IMR-90 (cell line): ENCODE results near the gene ATP1A2. TPM values are rescaled to one million over a fixed set of nuclear protein-coding genes. Genes with fewer than 3 reads are reported as not detected.

Experiments
- ATAC-seq: fragments of 200-7000 bp; cut with Tn5 transposase; 2 replicates; pipeline ENCODE4 v1.9.1; 2020; ENCODE audit warnings: low read depth, mild to moderate bottlenecking, moderate library complexity
- BruUV-seq: library from RNA; stranded (reverse); fragments of 400-500 nt; replicated peaks from 2 replicates; lab custom pipeline; 2021; lab: Mats Ljungman, UMichigan
- CTCF ChIA-PET: fragments of 300-600 bp; formaldehyde crosslinking; extraction: SDS; loops from one replicate; lab custom pipeline; 2021; ENCODE audit warnings: antibody characterized with exemption; lab: Yijun Ruan, JAX
- POLR2A ChIA-PET: fragments of 300-600 bp; sonication (Branson Sonifier 250); formaldehyde crosslinking; loops from one replicate; lab custom pipeline; 2022; ENCODE audit warnings: antibody characterized with exemption; ENCODE audit not compliant: unreplicated experiment; lab: Charles Lee
- DNase-seq: peaks from one replicate; pipeline ENCODE4 v3.0.0; 2013
- H2AFZ ChIP-seq: replicated peaks from 2 replicates; pipeline ENCODE3; 2013; ENCODE audit warnings: low read length, mild to moderate bottlenecking; ENCODE audit not compliant: poor library complexity
- H2AK5ac ChIP-seq: 2 replicates; pipeline ENCODE4 v1.6.1; 2013; ENCODE audit warnings: low read depth, low read length, inconsistent platforms
- H2AK9ac ChIP-seq: replicated peaks from 2 replicates; pipeline ENCODE3; 2013; ENCODE audit warnings: mild to moderate bottlenecking, low read depth, low read length, moderate library complexity; ENCODE audit not compliant: poor library complexity
- H2BK120ac ChIP-seq: 2 replicates; pipeline ENCODE4 v1.6.1; 2013; ENCODE audit warnings: low read depth, low read length, inconsistent platforms
- H2BK15ac ChIP-seq: 3 replicates; pipeline ENCODE4 v1.6.1; 2013; ENCODE audit warnings: low read depth, low read length, inconsistent platforms
- H2BK20ac ChIP-seq: 2 replicates; pipeline ENCODE4 v1.6.1; 2013; ENCODE audit warnings: low read depth, mild to moderate bottlenecking, inconsistent platforms, low read length, moderate library complexity
- H2BK5ac ChIP-seq: 2 replicates; pipeline ENCODE4 v1.6.1; 2013; ENCODE audit warnings: mild to moderate bottlenecking, low read depth, low read length, inconsistent platforms; ENCODE audit not compliant: poor library complexity, severe bottlenecking
- H3K14ac ChIP-seq: replicated peaks from 2 replicates; pipeline ENCODE4 v1.6.1; 2013; ENCODE audit warnings: low read depth, low read length, inconsistent platforms
- H3K18ac ChIP-seq: 2 replicates; pipeline ENCODE4 v1.6.1; 2013; ENCODE audit warnings: low read depth, low read length, control low read depth
- H3K23ac ChIP-seq: 2 replicates; pipeline ENCODE4 v1.6.1; 2013; ENCODE audit warnings: low read depth, low read length, inconsistent platforms
- H3K27ac ChIP-seq: 2 replicates; pipeline ENCODE4 v1.5.1; 2013; ENCODE audit warnings: mild to moderate bottlenecking, control low read depth, low read length; ENCODE audit not compliant: insufficient read depth
- H3K27me3 ChIP-seq: 2 replicates; pipeline ENCODE4 v1.6.1; 2013; ENCODE audit warnings: low read length; ENCODE audit not compliant: control insufficient read depth, insufficient read depth
- H3K36me3 ChIP-seq: 2 replicates; pipeline ENCODE4 v1.6.1; 2013; ENCODE audit warnings: low read length, mixed read lengths; ENCODE audit not compliant: control insufficient read depth, insufficient read depth
- H3K4ac ChIP-seq: 2 replicates; pipeline ENCODE4 v1.6.1; 2013; ENCODE audit warnings: low read depth, low read length, inconsistent platforms
- H3K4me1 ChIP-seq: 2 replicates; pipeline ENCODE4 v1.6.1; 2013; ENCODE audit warnings: low read length, mixed read lengths; ENCODE audit not compliant: control insufficient read depth, insufficient read depth
- H3K4me2 ChIP-seq: 2 replicates; pipeline ENCODE4 v1.6.1; 2013; ENCODE audit warnings: low read depth, mild to moderate bottlenecking, control low read depth, low read length, moderate library complexity
- H3K4me3 ChIP-seq: 2 replicates; pipeline ENCODE4 v1.5.1; 2013; ENCODE audit warnings: low read depth, mild to moderate bottlenecking, control low read depth, low read length, moderate library complexity; ENCODE audit not compliant: insufficient read depth
- H3K56ac ChIP-seq: 2 replicates; pipeline ENCODE4 v1.6.1; 2013; ENCODE audit warnings: low read length, inconsistent platforms; ENCODE audit not compliant: insufficient read depth; ENCODE audit errors: extremely low read depth
- H3K79me1 ChIP-seq, 2 experiments: 2 replicates each; pipeline ENCODE4 v1.6.1; 2013; ENCODE audit warnings: low read length in 2 of 2, inconsistent platforms in 1 of 2, low read depth in 1 of 2
- H3K9ac ChIP-seq: 2 replicates; pipeline ENCODE4 v1.6.1; 2013; ENCODE audit warnings: low read depth, low read length, control low read depth
- H3K9me1 ChIP-seq: 2 replicates; pipeline ENCODE4 v1.6.1; 2013; ENCODE audit warnings: low read length, inconsistent platforms; ENCODE audit not compliant: insufficient read depth
- H3K9me3 ChIP-seq: 2 replicates; pipeline ENCODE4 v1.6.1; 2013; ENCODE audit warnings: low read length; ENCODE audit not compliant: control insufficient read depth, insufficient read depth
- H4K20me1 ChIP-seq: 2 replicates; pipeline ENCODE4 v1.6.1; 2013; ENCODE audit warnings: low read length, inconsistent platforms; ENCODE audit not compliant: insufficient read depth
- H4K5ac ChIP-seq: 2 replicates; pipeline ENCODE4 v1.6.1; 2013; ENCODE audit warnings: mild to moderate bottlenecking, low read depth, low read length, control low read depth
- H4K8ac ChIP-seq, 2 experiments: 2 replicates each; pipeline ENCODE4 v1.6.1; 2013; ENCODE audit warnings: low read depth in 2 of 2, low read length in 2 of 2, control low read depth in 1 of 2, inconsistent platforms in 1 of 2
- H4K91ac ChIP-seq: 2 replicates; pipeline ENCODE4 v1.6.1; 2013; ENCODE audit warnings: low read depth, low read length, inconsistent platforms; ENCODE audit not compliant: insufficient read depth
- RAD21 ChIP-seq: IDR thresholded peaks from 2 replicates; pipeline ENCODE4 v1.6.1; 2012; ENCODE audit warnings: low read length, improper control_type of control experiment
- SMC3 ChIP-seq: fragments of 150-350 bp; IDR thresholded peaks from 2 replicates; pipeline ENCODE4 v1.6.1; 2016; ENCODE audit warnings: low read depth, mild to moderate bottlenecking, antibody characterized with exemption, low read length, moderate library complexity
- WGBS, 2 experiments: methylation state at CpG; one replicate each; pipeline versions ENCODE4 v1.1.5 to v1.1.7; 2013; ENCODE audit warnings: missing lambda C conversion rate in 2 of 2; ENCODE audit not compliant: insufficient read length in 1 of 2; ENCODE audit errors: extremely low coverage in 2 of 2; 5-methylcytosine and 5-hydroxymethylcytosine counted together
- dilution Hi-C: fragments of 300-500 bp; cut with HindIII; formaldehyde crosslinking; loops from one replicate; pipeline ENCODE4 v1.14.3; 2018; ENCODE audit warnings: low sequenced_read_pairs; ENCODE audit not compliant: unreplicated experiment
- in situ Hi-C: fragments of 300-500 bp; cut with MboI; formaldehyde crosslinking; loops from 3 replicates; pipeline ENCODE4 v1.14.3; 2019; ENCODE audit warnings: low sequenced_read_pairs, inconsistent platforms, mixed read lengths
- intact Hi-C: fragments of 100-400 bp; cut with micrococcal nuclease; formaldehyde crosslinking; loops from 2 replicates; pipeline ENCODE4 v1.10.0; 2022
- polyA plus RNA-seq, 3 experiments: library from polyadenylated mRNA; depleted of rRNA; stranded (reverse); fragments of >200 nt; gene quantifications; 2 replicates each; pipeline ENCODE4 v1.2.3, GENCODE V29; 2012; ENCODE audit warnings: low replicate concordance in 1 of 3
- total RNA-seq: library from RNA; depleted of rRNA; stranded (reverse); fragments of >200 nt; gene quantifications from 2 replicates; pipeline ENCODE4 v1.2.3, GENCODE V29; 2012

Gene ATP1A2
- total and polyA plus RNA-seq, 2 of the 4 experiments (the other 2 are of a cell fraction): under 0.01 to 0.15 TPM

DNA sequence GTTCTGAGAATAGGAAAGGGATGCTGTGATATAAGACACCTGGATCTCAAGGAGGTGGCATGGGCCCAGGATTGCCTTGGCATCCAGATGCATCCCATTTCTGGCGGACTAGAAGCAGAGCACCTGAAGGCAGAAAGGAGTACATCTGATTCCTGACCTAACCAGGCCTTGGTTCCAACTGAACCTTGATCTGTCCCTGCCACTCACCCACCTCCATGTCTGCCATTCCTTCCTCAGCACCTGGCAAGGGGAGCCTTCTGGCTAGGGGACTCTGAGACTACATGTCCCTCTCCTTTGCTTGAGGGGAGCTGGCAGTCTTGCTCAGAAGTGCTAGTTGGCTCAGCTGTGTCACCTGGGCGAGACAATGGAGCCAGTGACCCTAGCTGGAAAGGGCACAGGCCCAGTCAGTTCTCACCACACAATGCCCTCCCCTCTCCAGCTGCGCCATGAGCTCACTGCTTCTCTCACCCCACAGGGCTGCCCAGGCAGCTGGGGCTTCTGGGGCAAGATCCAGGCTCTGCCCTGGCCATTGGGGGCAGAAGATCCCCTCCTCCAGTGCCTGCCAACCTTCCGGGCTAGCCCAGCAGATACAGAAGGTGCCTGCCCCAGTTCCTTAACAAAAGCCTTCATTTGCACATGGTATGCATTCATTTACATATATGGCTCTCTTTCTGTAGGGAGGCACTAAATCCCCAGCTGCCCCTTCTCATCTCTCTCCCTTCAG, 20.0 kb upstream of the ATP1A2 start:
- no TSS peak for BruUV-seq
- no peak overlapping the region for H4K5ac ChIP-seq
- dilution Hi-C loops: no loop called here
- ATAC-seq: no peak
- H4K8ac ChIP-seq: no peak overlapping the region
- ChIA-PET POLR2A (no interaction called here), CTCF (interaction anchor here (2.2 kb wide), 1 partner anchor 10 kb away, joined by 9 read pairs; no protein-coding TSS in a partner anchor)
- H2AK9ac ChIP-seq: no peak overlapping the region
- intact Hi-C loops: no loop called here
- H3K9me1 ChIP-seq: no peaks in the 10 kb centered on the region
- H3K9ac ChIP-seq: no peak overlapping the region
- H4K91ac ChIP-seq: no peak overlapping the region
- no peak overlapping the region for H3K56ac ChIP-seq
- H2AK5ac ChIP-seq: no peak overlapping the region
- H3K79me1 ChIP-seq: peaks cover 0 to 20% of the 10 kb centered on the region in 2 experiments; a peak in 3 of 4 replicates
- in situ Hi-C loops: loop anchor here (10.0 kb wide), 1 partner anchor 259 kb away; no protein-coding TSS in a partner anchor
- no peak overlapping the region for H3K4me2 ChIP-seq
- DNase-seq: no peak
- 0 out of 2 replicates have a peak, but pooled peaks cover 5% of the 10 kb centered on the region for H4K20me1 ChIP-seq
- H3K4me3 ChIP-seq: no peak overlapping the region
- H3K18ac ChIP-seq: no peak overlapping the region
- H2BK20ac ChIP-seq: no peak overlapping the region
- H3K23ac ChIP-seq: no peak overlapping the region; the same call in 1 of the 2 replicates
- no peak overlapping the region for H2BK120ac ChIP-seq
- H3K27ac ChIP-seq: no peak overlapping the region
- no peak overlapping the region for H2AFZ ChIP-seq
- no peak overlapping the region for H2BK5ac ChIP-seq
- TF ChIP-seq RAD21: no peak
- TF ChIP-seq SMC3: no peak
- no peaks in the 10 kb centered on the region for H3K9me3 ChIP-seq
- no peak overlapping the region; the same call in 1 of the 2 replicates for H3K14ac ChIP-seq
- H3K4me1 ChIP-seq: peaks cover 6% of the 10 kb centered on the region
- peaks cover 6% of the 10 kb centered on the region; the same call in 1 of the 2 replicates for H3K36me3 ChIP-seq
- no CpG with 5 or more reads among the region's 4 CpGs for WGBS, 2 experiments
- H3K27me3 ChIP-seq: no peaks in the 10 kb centered on the region
- H2BK15ac ChIP-seq: no peak overlapping the region
- no peak overlapping the region for H3K4ac ChIP-seq
